RWPE1 (cell line): ENCODE measurements around the gene F10.

Experiments used
- CTCF ChIA-PET: fragments of 350-600 bp; sonication (Branson Sonifier 250); formaldehyde crosslinking; extraction: SDS; loops from one replicate; lab custom pipeline; 2021; lab: Yijun Ruan, JAX
- POLR2A ChIA-PET: fragments of 400-600 bp; formaldehyde crosslinking; extraction: SDS; loops from one replicate; lab custom pipeline; 2020; ENCODE audit warnings: antibody characterized with exemption; ENCODE audit not compliant: low non-redundant PET; lab: Yijun Ruan, JAX
- DNase-seq: peaks from one replicate; pipeline ENCODE4 v3.0.0; 2012; ENCODE audit warnings: low spot score
- H3K27ac ChIP-seq: fragments of 450-650 bp; 2 replicates; pipeline ENCODE4 v1.5.1; 2017
- CTCF ChIP-seq: fragments of 450-650 bp; conservative IDR thresholded peaks from 2 replicates; pipeline ENCODE4 v1.5.1; 2017; ENCODE audit warnings: low read depth, mild to moderate bottlenecking

Gene F10

DNA sequence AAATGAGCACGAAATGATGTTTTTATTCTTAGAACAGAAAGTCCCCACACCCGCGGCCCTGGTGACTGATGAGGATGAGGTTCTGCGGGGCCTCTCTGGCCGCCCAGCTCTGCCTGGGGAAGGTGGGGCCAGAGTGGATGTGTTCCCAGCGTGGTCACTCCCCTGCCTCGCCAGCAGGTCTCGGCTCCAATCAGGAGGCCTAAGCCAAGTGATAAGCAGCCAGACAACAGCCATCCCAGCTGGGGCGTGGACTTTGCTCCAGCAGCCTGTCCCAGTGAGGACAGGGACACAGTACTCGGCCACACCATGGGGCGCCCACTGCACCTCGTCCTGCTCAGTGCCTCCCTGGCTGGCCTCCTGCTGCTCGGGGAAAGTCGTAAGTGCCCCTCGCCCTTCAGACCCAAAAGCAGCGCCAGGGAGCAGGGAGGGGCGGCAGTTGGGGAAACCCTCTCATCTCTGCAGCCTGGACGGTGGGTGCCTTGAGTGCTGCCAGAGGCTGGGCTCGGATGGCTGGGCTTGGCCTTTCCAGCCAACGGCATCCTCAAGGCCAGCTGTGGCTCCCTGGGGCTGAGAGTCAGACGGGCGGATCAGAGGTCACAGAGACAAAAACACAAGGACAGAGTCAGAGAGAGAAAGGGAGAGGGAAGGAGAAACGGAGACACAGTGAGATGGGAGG, at the start of gene F10:
F10 (plus strand) TSS at position 250 of the 676 bp plus-strand sequence; CDS start at position 307, 57 bp downstream.
- DNase-seq = no peak
- no peak within 1 kb of the TSS for H3K27ac ChIP-seq
- ChIA-PET CTCF (interaction anchor here (0.6 kb wide), 1 partner anchor 86 kb away, joined by 3 read pairs; no protein-coding TSS in a partner anchor), POLR2A (no interaction called here)
- no peak for TF ChIP-seq CTCF

DNA sequence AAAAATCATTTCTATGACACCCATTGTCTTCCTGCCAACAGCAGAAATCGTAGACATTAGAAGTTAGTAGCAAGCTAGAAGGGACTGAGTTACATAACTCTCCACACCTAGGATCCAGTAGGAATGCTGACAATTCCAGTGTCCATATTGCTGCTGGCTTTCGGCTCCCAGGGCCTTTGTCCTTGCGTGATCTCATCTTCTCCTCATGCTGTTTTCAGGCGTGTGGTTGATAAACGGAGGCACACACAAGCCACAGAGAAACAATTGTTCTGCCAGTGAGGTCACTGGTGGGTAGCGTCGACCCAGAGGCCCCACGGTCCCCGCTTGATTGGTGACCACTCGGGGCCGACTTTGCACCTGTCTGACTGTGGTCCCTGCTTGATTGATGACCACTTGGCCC, 48.7 kb upstream of the F10 start:
- TF ChIP-seq CTCF = no peak
- no peak for DNase-seq
- ChIA-PET CTCF (no interaction called here), POLR2A (no interaction called here)
- H3K27ac ChIP-seq = no peak overlapping the region

DNA sequence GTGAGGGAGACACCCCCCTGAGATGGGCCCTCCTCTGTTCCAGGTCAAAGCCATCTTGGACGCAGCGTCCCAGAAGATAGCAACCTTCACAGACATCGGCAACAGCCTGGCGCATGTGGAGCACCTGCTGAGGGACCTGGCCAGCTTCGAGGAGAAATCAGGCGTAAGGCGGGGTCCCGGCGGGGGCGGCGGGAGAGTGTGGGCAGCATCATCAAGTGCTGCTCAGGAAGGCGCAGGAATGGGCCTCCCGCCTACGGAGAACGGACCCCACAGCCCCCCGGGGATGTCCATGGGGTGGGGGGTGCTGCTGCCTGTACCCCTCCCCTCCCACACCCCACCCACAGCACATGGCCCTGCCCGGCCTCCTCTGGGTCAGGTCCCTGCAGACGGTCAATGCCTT, 48.2 kb upstream of the F10 start:
- H3K27ac ChIP-seq = no peak overlapping the region
- no peak for TF ChIP-seq CTCF
- CTCF ChIA-PET = no interaction called here
- DNase-seq = no peak
- POLR2A ChIA-PET = no interaction called here

- ChIA-PET POLR2A (no interaction called here), CTCF (interaction anchor here (0.6 kb wide), 1 partner anchor 34 kb away, joined by 3 read pairs; no protein-coding TSS in a partner anchor)
- TF ChIP-seq CTCF = no peak
- DNase-seq = no peak
- no peak overlapping the region for H3K27ac ChIP-seq
Observed at GRCh38 chr13:113074876-113075275, 47.7 kb upstream of the F10 start.

DNA sequence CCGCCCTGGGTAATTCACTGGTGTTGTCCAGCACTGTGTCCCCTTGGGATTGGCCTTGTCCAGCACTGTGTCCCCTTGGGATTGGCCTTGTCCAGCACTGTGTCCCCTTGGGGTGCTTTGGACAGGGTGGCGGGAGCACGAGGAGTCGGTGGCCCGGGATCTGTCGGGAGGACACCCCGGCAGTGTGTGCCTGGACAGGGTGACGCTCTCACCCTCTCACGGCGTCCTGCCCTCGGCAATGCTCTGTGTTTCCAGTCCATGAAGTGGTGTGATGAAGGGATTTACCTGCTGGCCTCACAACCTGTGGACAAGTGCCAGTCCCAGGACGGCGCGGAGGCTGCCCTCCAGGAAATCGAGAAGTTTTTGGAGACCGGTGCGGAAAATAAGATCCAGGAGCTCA, 46.9 kb upstream of the F10 start:
- POLR2A ChIA-PET = no interaction called here
- no peak for TF ChIP-seq CTCF

GRCh38 chr13:113076681-113077401, 45.8 kb upstream of the F10 start:
- H3K27ac ChIP-seq = no peak overlapping the region
- ChIA-PET CTCF (no interaction called here), POLR2A (no interaction called here)
- TF ChIP-seq CTCF = no peak
- no peak for DNase-seq

More for the DNA sequence above, 46.9 kb upstream of the F10 start:
- DNase-seq = no peak
- CTCF ChIA-PET = no interaction called here
- H3K27ac ChIP-seq = no peak overlapping the region
